ENCODE data around the gene LARGE2.

Gene LARGE2

GRCh38 chr11:45906965-45907611 is 15.4 kb upstream of the LARGE2 start, which contains the start of gene FREY1:
Gene FREY1 (minus strand): TSS chr11:45907271. CDS start chr11:45907245, 26 bp downstream.
- ChIA-PET POLR2A (interaction anchor here (1.0 to 1.1 kb wide), 2 partner anchors 9 to 10 kb away, joined by 3 to 10 read pairs; partner anchors contain the start of gene PEX16), CTCF (no interaction called here)
- no peak within 1 kb of the TSS for H3K4me3 ChIP-seq (ENCODE audit: low read depth, low read length)
- H3K9me3 ChIP-seq (ENCODE audit: control insufficient read depth, insufficient read depth, low read depth, low read length) = no peaks in the 10 kb centered on the region
- no peaks in the 10 kb centered on the region for H3K4me1 ChIP-seq (ENCODE audit: control insufficient read depth, insufficient read depth, low read length)
- H3K36me3 ChIP-seq (ENCODE audit: control insufficient read depth in 2 of 2, insufficient read depth in 1 of 2, low read length in 2 of 2) = peaks cover 0 to 54% of the 10 kb centered on the region in 2 experiments; a peak in 2 of 3 replicates
- no peak for TF ChIP-seq HIC1 (tag by site-specific recombination; IDR thresholded peaks at IDR 0.05)
- TF ChIP-seq OVOL3 (tag by site-specific recombination; IDR thresholded peaks at IDR 0.05) = no peak
- no peak for TF ChIP-seq ZNF223 (tag by site-specific recombination; IDR thresholded peaks at IDR 0.05)
- TF ChIP-seq ZBTB21 (tag by site-specific recombination; IDR thresholded peaks at IDR 0.05) = no peak
- no peak for TF ChIP-seq ZBTB10 (tag by site-specific recombination; IDR thresholded peaks at IDR 0.05)
- no peak for TF ChIP-seq ZNF398 (tag by site-specific recombination; IDR thresholded peaks at IDR 0.05)
- TF ChIP-seq ZNF514 (tag by site-specific recombination; IDR thresholded peaks at IDR 0.05) = no peak
- no peak for TF ChIP-seq ZNF426 (tag by site-specific recombination; IDR thresholded peaks at IDR 0.05)
- no peak for TF ChIP-seq ZNF341 (tag by site-specific recombination; IDR thresholded peaks at IDR 0.05; ENCODE audit: low read depth)
- no peak for TF ChIP-seq ZNF140 (tag by site-specific recombination; IDR thresholded peaks at IDR 0.05)
- TF ChIP-seq ZNF558 (tag by site-specific recombination; IDR thresholded peaks at IDR 0.05) = no peak
- H3K27ac ChIP-seq (ENCODE audit: extremely low read depth, low read depth, low read length) = no peak within 1 kb of the TSS

- POLR2A ChIA-PET = interaction anchor here (1.0 to 1.1 kb wide), 2 partner anchors 8 to 10 kb away, joined by 3 to 10 read pairs; partner anchors contain the start of gene PEX16
- CTCF ChIA-PET = interaction anchor here (1.3 kb wide), 1 partner anchor 11 kb away, joined by 3 read pairs; no protein-coding TSS in a partner anchor
- Histone ChIP-seq H3K27ac (ENCODE audit: extremely low read depth, low read depth, low read length) (no peak overlapping the region), H3K4me3 (ENCODE audit: low read depth, low read length) (no peak overlapping the region), H3K36me3 (ENCODE audit: control insufficient read depth in 2 of 2, insufficient read depth in 1 of 2, low read length in 2 of 2) (peaks cover 0 to 48% of the 10 kb centered on the region in 2 experiments; a peak in 2 of 3 replicates), H3K9me3 (ENCODE audit: control insufficient read depth, insufficient read depth, low read depth, low read length) (no peaks in the 10 kb centered on the region), H3K4me1 (ENCODE audit: control insufficient read depth, insufficient read depth, low read length) (no peaks in the 10 kb centered on the region)
- no peak for TF ChIP-seq ZSCAN16 (tag by site-specific recombination; IDR thresholded peaks at IDR 0.05)
- TF ChIP-seq ZNF133 (tag by site-specific recombination; IDR thresholded peaks at IDR 0.05) = no peak
- TF ChIP-seq TCF7L2 (IDR thresholded peaks at IDR 0.05; ENCODE audit: borderline replicate concordance, low read depth, low read length) = no peak
- no peak for TF ChIP-seq ZBTB11 (tag by site-specific recombination; conservative IDR thresholded peaks at IDR 0.05; ENCODE audit: low read depth)
- TF ChIP-seq ZNF175 (tag by site-specific recombination; IDR thresholded peaks at IDR 0.05) = no peak
Measured at GRCh38 chr11:45907911-45908370, 14.5 kb upstream of the LARGE2 start.
